Neural cell (in vitro differentiated cells): ENCODE measurements around the gene NKAIN2.

Experiments
- CTCF ChIP-seq: fragments of 450-650 bp; IDR thresholded peaks from 2 replicates; pipeline ENCODE4 v1.5.1; 2014; ENCODE audit warnings: antibody characterized with exemption, mild to moderate bottlenecking, moderate library complexity; ENCODE audit not compliant: poor library complexity, severe bottlenecking
- EP300 ChIP-seq: fragments of 450-650 bp; conservative IDR thresholded peaks from 2 replicates; pipeline ENCODE4 v1.6.1; 2014; ENCODE audit warnings: antibody characterized with exemption, mild to moderate bottlenecking, moderate library complexity; ENCODE audit not compliant: poor library complexity, severe bottlenecking
- EZH2 ChIP-seq: fragments of 200-600, 300-800 bp; shearing (Covaris generic), sonication (generic); IDR thresholded peaks from 2 replicates; pipeline ENCODE4 v1.6.1; 2014; ENCODE audit warnings: antibody characterized with exemption, low read length, borderline replicate concordance, mild to moderate bottlenecking; ENCODE audit not compliant: insufficient read depth, poor library complexity, severe bottlenecking
- MXI1 ChIP-seq: fragments of 450-650 bp; conservative IDR thresholded peaks from 2 replicates; pipeline ENCODE4 v1.6.1; 2014; ENCODE audit warnings: antibody characterized with exemption, mild to moderate bottlenecking; ENCODE audit not compliant: poor library complexity, severe bottlenecking
- POLR2AphosphoS5 ChIP-seq: IDR thresholded peaks from 2 replicates; pipeline ENCODE4 v1.6.1; 2012
- SMC3 ChIP-seq: fragments of 450-650 bp; conservative IDR thresholded peaks from 2 replicates; pipeline ENCODE4 v1.6.1; 2014; ENCODE audit warnings: antibody characterized with exemption, mild to moderate bottlenecking, moderate library complexity; ENCODE audit not compliant: poor library complexity

GRCh38 chr6:124066269-124066668 is 262.6 kb downstream of the NKAIN2 start:
- TF ChIP-seq CTCF (no peak), SMC3 (no peak), POLR2AphosphoS5 (no peak), EZH2 (no peak), MXI1 (no peak), EP300 (no peak)
